ENCODE data around the gene PDE11A.

Gene PDE11A

GRCh38 chr2:177726931-177727348 lies 345.6 kb downstream of the PDE11A start:
- no peak for DNase-seq (ENCODE audit: low read depth)

GRCh38 chr2:177724398-177725287 lies 347.9 kb downstream of the PDE11A start:
- DNase-seq (ENCODE audit: low read depth): peak; percentile 68
- TF ChIP-seq CTCF (conservative IDR thresholded peaks at IDR 0.05; ENCODE audit: low read depth, low read length): peak; percentile 98
- H3K4me3 ChIP-seq (ENCODE audit: low read depth, low read length): no peak overlapping the region

More at GRCh38 chr2:177726931-177727348, 345.6 kb downstream of the PDE11A start:
- no peak overlapping the region for H3K4me3 ChIP-seq (ENCODE audit: low read depth, low read length)
- TF ChIP-seq CTCF (conservative IDR thresholded peaks at IDR 0.05; ENCODE audit: low read depth, low read length): no peak

- no peak for DNase-seq (ENCODE audit: low read depth)
- H3K4me3 ChIP-seq (ENCODE audit: low read depth, low read length): no peak overlapping the region
- TF ChIP-seq CTCF (conservative IDR thresholded peaks at IDR 0.05; ENCODE audit: low read depth, low read length): no peak
These were observed 349.3 kb downstream of the PDE11A start for GRCh38 chr2:177723235-177723634.

GRCh38 chr2:177721818-177722567 lies 350.6 kb downstream of the PDE11A start:
- no peak for TF ChIP-seq CTCF (conservative IDR thresholded peaks at IDR 0.05; ENCODE audit: low read depth, low read length)
- H3K4me3 ChIP-seq (ENCODE audit: low read depth, low read length): no peak overlapping the region
- no peak for DNase-seq (ENCODE audit: low read depth)

GRCh38 chr2:177721087-177721486 lies 351.5 kb downstream of the PDE11A start:
- TF ChIP-seq CTCF (conservative IDR thresholded peaks at IDR 0.05; ENCODE audit: low read depth, low read length): no peak
- DNase-seq (ENCODE audit: low read depth): no peak
- H3K4me3 ChIP-seq (ENCODE audit: low read depth, low read length): no peak overlapping the region

GRCh38 chr2:177717831-177718618 lies 354.6 kb downstream of the PDE11A start:
- DNase-seq (ENCODE audit: low read depth): peak; percentile 21
- TF ChIP-seq CTCF (conservative IDR thresholded peaks at IDR 0.05; ENCODE audit: low read depth, low read length): no peak
- H3K4me3 ChIP-seq (ENCODE audit: low read depth, low read length): no peak overlapping the region

Measured in choroid plexus epithelial cell (primary cell).